GM21717 (cell line): ENCODE data around the gene ZNF862.

Experiments
- ATAC-seq: cut with Tn5 transposase; IDR thresholded peaks from one replicate; pipeline ENCODE4 v1.9.1; 2021; ENCODE audit warnings: mild to moderate bottlenecking, moderate library complexity; ENCODE audit not compliant: unreplicated experiment

ZNF862 gene

DNA sequence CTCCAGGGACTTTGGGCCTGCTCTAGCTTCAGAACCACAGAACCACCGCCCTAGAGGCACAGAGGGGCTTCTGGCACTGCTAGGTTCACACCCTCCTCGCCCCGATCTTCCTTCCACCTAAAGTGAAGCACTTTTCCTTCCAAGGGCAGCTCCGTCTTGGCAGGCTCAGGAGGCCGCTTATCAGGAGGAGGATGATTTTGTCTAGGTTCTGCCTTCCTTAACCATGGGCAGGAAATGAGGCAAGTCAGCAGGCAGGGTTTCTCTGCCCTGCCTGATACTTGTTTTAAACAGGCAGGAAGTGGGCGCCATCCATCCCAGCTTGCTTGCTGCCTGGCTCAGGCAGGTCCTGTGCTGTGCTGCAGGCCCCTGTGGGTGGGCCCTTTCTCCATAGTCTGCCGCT lies 27.3 kb downstream of the ZNF862 start:
- ATAC-seq, result no peak

GRCh38 chr7:149866139-149866778 lies 28.1 kb downstream of the ZNF862 start:
- ATAC-seq, result no peak

DNA sequence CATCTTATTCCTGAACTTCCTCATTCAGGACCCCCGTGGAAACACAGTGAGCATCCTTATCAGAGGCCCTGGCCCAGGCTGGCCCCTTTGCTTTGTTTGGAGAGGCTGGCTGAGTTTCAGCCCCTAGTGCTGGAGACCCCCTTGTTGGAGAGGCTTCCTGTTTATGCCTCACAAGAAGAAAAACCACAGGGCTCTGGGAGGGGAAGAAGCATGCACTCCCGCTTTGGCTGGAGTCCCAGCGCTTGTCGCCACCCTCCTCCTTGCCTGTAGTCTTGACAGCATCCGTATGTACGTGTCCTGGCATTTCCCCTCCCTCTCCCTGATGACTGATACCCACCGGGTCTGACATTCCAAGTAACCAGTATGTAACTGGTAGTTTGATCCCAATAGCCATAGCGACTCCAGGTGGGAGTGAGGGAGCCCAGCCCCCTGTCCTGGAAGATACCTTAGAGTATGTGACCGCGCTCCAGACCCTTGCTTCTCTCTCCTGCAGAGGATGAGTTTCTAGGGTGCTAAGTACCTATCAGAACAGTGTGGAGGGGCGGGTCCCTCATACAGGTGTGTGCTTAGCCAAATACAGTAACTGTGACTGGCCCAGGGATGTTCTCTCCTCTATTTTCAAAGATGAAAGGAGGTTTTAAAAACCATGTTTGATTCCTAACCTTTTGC lies 28.7 kb downstream of the ZNF862 start:
- no peak for ATAC-seq

DNA sequence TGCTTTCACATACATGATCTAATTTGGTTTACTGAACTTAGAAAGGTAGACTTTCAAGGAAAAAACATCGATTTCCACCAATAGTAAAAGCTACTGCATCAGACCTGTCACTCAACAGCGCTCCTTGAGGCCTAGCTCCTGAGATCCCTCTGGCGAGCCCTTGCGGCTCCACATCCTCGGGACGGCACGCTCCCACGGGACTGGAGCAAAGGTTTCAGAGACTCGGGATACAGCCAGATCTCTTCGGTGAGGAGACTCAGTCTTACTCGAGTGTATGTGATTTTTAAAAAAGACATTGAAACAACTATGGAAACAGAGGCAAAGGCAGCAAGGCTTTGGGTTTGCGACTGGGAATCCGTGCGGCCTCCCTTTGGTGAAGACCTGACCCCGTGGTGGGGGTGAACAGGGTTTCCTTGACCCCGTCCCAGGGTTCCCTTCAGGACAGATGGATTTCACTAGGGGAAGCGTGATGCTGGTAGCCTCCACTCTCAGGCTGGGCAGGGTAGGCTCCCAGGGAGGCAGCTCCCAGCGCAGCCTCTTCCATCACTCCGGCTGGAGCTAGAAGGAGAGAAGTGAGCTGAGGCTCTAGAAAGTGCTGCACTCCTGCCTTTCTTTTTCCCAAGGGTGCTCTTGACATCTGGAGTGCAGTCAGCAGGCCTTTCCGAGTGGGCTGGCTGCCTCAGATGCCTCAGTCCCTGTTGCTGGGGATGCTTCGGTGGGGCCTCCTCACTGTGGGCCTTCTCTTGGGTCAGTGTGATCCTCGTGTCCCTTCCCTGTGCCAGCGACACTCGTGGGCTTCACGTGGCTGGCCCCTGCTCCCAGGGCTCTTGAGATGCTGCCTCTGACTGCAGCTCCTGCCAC lies 29.8 kb downstream of the ZNF862 start:
- no peak for ATAC-seq

DNA sequence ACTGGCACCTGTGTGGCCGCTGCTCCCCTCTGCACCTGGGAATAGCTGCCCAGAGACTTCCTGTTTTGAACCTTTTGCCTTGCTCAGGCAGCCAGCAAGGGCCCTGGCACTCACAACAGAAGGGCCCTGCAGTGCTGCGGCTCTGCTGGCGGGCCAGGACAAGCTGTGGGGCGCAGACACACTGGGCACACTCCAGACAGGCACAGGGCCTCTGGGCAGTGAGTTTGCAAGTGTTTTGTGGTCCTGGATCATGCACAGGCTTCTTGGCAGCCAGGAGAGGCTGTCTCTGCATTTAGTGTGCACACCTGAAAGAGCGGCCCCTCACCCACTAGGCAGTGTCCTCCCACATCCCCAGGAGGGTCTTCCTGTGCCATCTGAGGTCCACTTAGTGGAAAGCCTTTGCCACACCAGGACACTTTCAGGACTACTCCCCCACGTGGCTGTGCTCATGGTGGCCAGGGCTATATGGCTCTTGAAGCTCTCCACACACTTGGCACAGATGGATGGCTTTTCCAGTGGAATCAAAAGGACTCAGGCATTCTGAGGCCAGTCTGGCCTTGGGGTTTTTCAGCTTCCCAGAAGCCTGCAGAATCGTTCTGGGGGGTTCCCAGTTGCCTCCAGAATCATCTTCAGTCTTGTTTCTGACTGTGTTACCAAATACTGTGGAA lies 30.6 kb downstream of the ZNF862 start:
- no peak for ATAC-seq

DNA sequence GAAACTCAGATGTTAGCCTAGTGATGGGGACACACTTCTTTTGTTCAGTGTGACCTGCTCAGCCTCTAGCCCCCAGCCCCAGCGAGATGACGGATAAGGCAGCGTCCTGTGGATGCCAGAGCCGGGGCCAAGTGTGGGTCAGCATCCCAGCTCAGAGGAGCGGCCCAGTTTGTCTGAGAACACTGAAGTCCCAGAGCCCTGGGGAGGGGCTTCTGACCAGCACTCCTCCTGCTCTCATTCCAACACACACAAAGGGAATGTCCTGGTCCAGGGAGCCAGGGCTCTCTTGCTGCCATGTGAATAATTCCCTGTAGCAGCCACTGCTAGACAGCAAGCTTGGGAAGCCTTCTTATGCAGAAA lies 31.1 kb downstream of the ZNF862 start:
- no peak for ATAC-seq

DNA sequence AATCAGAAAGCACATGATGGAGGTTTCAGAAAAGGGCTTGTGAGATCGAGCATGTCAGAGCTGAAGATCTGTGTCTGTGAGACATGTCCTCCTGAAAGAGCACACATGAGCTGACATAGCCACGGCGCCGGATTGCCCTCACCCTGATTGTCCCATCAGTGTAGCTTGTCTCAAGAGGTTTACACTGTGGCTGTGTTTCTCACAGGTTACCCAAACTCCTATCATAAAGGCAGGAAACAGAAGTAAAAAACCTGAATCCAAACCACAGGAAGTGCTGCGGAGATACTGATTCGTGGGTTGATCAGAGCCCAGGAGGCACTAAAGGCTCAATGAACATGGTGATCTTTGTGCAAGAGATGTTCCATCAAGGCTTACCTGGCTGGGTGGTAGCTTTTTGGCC lies 31.7 kb downstream of the ZNF862 start:
- no peak for ATAC-seq

GRCh38 chr7:149870274-149870673 lies 32.1 kb downstream of the ZNF862 start:
- no peak for ATAC-seq

- ATAC-seq, result no peak
Observed at GRCh38 chr7:149870701-149871483, 32.7 kb downstream of the ZNF862 start.

DNA sequence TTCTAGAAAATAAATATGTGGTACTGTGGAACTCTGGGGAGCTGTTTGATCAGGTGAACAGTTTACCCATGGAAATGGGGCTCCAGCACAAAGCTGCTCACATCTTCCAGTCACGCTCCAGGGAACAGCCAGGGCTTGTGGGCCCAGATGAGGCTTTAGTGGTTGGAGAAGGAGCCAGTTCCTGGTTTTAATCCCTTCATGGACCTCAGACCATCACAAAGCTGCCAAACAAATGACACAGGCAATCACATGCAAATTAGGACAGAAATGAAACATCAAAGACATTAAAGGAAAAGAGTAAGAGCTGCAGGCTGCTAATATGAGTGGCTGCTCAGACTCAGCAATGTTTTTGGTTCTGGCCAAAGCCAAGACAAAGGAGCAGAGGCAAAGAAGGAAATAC lies 33.4 kb downstream of the ZNF862 start:
- no peak for ATAC-seq

- ATAC-seq, result no peak
Observed at GRCh38 chr7:149872419-149873073, 34.4 kb downstream of the ZNF862 start.

GRCh38 chr7:149873074-149873969 lies 35.1 kb downstream of the ZNF862 start, which contains the start of gene ATP6V0E2:
TSS of gene ATP6V0E2 (plus strand) at chr7:149873969. CDS start at chr7:149874066, 97 bp downstream.
- peak; percentile 88 for ATAC-seq

- ATAC-seq, result peak; percentile 26
Observed at GRCh38 chr7:149873970-149874643, 35.9 kb downstream of the ZNF862 start.

DNA sequence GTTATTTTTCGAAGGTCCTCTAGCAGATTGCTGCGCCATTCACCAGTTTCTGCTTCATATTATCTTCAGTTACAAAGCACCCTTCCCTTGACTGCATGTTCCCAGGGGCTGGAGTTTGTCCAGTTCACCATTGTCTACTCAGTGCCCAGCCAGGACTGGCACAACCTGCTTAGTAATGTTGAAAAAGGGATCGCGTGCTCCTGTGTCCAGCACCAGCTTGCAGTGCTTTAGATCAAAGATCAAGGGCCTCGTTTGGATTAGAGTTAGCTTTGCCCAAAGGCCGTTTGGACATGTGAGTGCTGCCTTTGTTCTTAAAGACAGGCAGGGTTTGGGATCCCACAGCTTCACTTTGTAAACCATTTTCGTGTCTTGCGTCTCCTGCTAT lies 36.5 kb downstream of the ZNF862 start:
- ATAC-seq, result no peak

DNA sequence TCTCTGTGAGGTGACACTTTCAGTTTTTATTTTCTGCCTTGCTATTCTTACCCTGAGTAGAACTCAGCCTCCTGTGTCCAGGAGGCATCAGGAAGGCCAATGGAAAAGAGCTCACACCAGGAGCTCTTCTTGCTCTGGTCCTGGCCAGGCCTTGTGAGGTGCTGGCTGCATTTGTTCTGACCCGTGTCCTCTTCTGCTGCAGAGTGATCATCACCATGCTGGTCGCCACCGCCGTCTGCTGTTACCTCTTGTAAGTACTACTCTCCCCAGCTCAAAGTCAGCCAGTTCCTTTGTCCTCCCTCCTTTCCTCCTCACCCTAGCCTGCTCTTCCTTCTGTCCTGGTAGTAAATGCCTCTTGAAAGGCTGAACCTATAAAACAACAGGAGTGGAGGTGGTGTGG lies 37.2 kb downstream of the ZNF862 start:
- ATAC-seq, result no peak

DNA sequence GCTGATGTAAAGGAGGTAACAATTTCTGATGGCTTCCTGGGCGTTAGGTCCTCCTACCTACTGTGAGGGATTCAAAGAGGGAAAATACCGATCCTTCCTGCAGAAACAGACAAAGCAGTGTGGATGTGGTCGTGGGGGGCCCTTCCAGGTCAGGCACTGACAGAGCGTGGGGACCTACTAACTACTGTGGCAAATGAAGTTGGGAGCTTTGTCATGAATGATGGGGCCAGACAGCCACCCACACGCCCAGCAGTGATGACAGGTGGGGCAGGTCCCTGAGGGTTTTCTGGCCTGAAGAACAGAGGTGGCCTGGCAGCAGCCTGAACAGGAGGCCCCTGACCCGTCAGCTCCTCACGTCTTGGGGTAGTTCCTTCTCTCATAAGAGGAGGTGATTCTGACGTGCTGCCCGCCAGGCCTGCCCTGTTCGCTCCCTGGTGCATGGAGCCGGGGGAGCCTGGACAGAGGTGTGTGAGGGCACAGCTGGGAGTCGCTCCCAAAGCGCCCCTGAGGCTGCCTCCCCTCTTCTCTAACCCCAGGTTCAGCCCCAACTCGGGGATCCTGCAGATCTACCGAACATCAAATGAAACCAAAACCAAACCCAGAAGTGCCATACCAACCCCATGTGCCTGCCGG lies 39.8 kb downstream of the ZNF862 start:
- ATAC-seq, result no peak

- no peak for ATAC-seq
Observed at GRCh38 chr7:149878523-149878921, 40.3 kb downstream of the ZNF862 start.

GRCh38 chr7:149879271-149879743 lies 41.1 kb downstream of the ZNF862 start:
- no peak for ATAC-seq
